Liver (tissue), 3 donors: ENCODE measurements around the gene HSD3B2.

Experiments
- FOXA1 ChIP-seq: IDR thresholded peaks from 2 replicates; pipeline ENCODE4 v1.6.1; 2016; ENCODE audit warnings: antibody characterized with exemption
- RXRA ChIP-seq, 2 donors: IDR thresholded peaks; 2 replicates each; pipeline ENCODE4 v1.6.1; 2017 to 2018; ENCODE audit warnings: antibody characterized with exemption in 2 of 2, mild to moderate bottlenecking in 1 of 2
- SP1 ChIP-seq: IDR thresholded peaks from 2 replicates; pipeline ENCODE4 v1.6.1; 2018; ENCODE audit warnings: antibody characterized with exemption, mild to moderate bottlenecking
- YY1 ChIP-seq: IDR thresholded peaks from 2 replicates; pipeline ENCODE4 v1.6.1; 2016; ENCODE audit warnings: antibody characterized with exemption, mild to moderate bottlenecking
- TF ChIP-seq, protein P1 (sequence below): fragments of 150-350 bp; IDR thresholded peaks from 2 replicates; pipeline ENCODE4 v1.5.1; 2017; ENCODE audit warnings: improper control_type of control experiment, low read depth, low read length; ENCODE audit not compliant: missing input control
- TF ChIP-seq, protein P2 (sequence below): IDR thresholded peaks from 2 replicates; pipeline ENCODE4 v1.6.1; 2016; ENCODE audit warnings: antibody characterized with exemption, mild to moderate bottlenecking
- donor health status: healthy.
- donor health status: healthy.

DNA sequence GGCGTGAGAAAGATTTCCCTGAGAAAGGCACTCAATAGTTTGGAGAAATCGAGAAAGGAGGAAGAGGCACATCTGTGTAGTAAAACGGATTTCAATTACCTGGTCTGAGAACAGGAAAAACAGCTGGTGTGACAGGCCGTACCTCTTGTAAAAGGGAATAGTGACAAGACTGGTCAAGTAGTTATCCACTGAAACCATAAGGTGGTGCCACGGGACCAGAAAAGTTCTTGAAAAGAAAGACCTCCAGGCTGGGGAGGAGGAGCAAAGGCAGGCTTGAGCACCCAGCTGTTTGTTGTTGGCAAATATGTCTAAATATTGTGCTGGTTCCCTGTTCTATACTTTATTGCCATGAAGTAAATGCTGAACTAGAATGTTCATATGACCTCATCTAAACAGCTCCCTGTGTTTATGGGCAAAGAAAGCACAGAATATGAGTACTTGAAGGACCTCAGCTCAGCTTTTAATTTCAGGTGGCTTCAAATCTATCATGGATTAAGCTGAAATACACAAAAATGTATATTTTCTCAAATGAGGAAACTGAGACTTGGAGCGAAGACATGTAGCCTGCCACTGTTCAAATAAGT, 42.4 kb upstream of the HSD3B2 start:
- no peak for TF ChIP-seq SP1
- TF ChIP-seq, protein P1, sequence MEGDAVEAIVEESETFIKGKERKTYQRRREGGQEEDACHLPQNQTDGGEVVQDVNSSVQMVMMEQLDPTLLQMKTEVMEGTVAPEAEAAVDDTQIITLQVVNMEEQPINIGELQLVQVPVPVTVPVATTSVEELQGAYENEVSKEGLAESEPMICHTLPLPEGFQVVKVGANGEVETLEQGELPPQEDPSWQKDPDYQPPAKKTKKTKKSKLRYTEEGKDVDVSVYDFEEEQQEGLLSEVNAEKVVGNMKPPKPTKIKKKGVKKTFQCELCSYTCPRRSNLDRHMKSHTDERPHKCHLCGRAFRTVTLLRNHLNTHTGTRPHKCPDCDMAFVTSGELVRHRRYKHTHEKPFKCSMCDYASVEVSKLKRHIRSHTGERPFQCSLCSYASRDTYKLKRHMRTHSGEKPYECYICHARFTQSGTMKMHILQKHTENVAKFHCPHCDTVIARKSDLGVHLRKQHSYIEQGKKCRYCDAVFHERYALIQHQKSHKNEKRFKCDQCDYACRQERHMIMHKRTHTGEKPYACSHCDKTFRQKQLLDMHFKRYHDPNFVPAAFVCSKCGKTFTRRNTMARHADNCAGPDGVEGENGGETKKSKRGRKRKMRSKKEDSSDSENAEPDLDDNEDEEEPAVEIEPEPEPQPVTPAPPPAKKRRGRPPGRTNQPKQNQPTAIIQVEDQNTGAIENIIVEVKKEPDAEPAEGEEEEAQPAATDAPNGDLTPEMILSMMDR = peak; percentile 55
- TF ChIP-seq, protein P2, sequence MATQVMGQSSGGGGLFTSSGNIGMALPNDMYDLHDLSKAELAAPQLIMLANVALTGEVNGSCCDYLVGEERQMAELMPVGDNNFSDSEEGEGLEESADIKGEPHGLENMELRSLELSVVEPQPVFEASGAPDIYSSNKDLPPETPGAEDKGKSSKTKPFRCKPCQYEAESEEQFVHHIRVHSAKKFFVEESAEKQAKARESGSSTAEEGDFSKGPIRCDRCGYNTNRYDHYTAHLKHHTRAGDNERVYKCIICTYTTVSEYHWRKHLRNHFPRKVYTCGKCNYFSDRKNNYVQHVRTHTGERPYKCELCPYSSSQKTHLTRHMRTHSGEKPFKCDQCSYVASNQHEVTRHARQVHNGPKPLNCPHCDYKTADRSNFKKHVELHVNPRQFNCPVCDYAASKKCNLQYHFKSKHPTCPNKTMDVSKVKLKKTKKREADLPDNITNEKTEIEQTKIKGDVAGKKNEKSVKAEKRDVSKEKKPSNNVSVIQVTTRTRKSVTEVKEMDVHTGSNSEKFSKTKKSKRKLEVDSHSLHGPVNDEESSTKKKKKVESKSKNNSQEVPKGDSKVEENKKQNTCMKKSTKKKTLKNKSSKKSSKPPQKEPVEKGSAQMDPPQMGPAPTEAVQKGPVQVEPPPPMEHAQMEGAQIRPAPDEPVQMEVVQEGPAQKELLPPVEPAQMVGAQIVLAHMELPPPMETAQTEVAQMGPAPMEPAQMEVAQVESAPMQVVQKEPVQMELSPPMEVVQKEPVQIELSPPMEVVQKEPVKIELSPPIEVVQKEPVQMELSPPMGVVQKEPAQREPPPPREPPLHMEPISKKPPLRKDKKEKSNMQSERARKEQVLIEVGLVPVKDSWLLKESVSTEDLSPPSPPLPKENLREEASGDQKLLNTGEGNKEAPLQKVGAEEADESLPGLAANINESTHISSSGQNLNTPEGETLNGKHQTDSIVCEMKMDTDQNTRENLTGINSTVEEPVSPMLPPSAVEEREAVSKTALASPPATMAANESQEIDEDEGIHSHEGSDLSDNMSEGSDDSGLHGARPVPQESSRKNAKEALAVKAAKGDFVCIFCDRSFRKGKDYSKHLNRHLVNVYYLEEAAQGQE = no peak
- TF ChIP-seq FOXA1 = no peak
- no peak for TF ChIP-seq YY1
- peak; percentile 5 to 20 for TF ChIP-seq RXRA (IDR thresholded peaks at IDR 0.05)
